Astrocyte of the cerebellum (primary cell): ENCODE measurements around the gene OSBPL10.

Source experiments
- DNase-seq: peaks from one replicate; pipeline ENCODE4 v3.0.0-alpha.2; 2011; ENCODE audit warnings: low read depth
- H3K4me3 ChIP-seq: 2 replicates; pipeline ENCODE4 v1.5.1; 2011; ENCODE audit warnings: mild to moderate bottlenecking, low read depth, low read length, moderate library complexity
- CTCF ChIP-seq: IDR thresholded peaks from 2 replicates; pipeline ENCODE4 v1.5.1; 2012; ENCODE audit warnings: low read length, low read depth, moderate library complexity, mild to moderate bottlenecking; ENCODE audit errors: missing control alignments
- in situ Hi-C: cut with HindIII; loops from 2 replicates; pipeline ENCODE4 v1.10.0; 2017; ENCODE audit warnings: low sequenced_read_pairs

Gene OSBPL10

GRCh38 chr3:31882895-31883294 is 98.2 kb downstream of the OSBPL10 start:
- TF ChIP-seq CTCF = no peak
- no peak overlapping the region for H3K4me3 ChIP-seq
- in situ Hi-C loops = no loop called here
- no peak for DNase-seq

- in situ Hi-C loops = no loop called here
- no peak for TF ChIP-seq CTCF
- no peak overlapping the region for H3K4me3 ChIP-seq
- DNase-seq = no peak
Measured at GRCh38 chr3:31882431-31882830, 98.6 kb downstream of the OSBPL10 start.

GRCh38 chr3:31880482-31881078 is 100.5 kb downstream of the OSBPL10 start:
- TF ChIP-seq CTCF = no peak
- no peak overlapping the region for H3K4me3 ChIP-seq
- DNase-seq = no peak
- in situ Hi-C loops = no loop called here

- DNase-seq = no peak
- no peak for TF ChIP-seq CTCF
- in situ Hi-C loops = no loop called here
- no peak overlapping the region for H3K4me3 ChIP-seq
Measured at GRCh38 chr3:31880020-31880419, 101.0 kb downstream of the OSBPL10 start.

- H3K4me3 ChIP-seq = no peak overlapping the region
- TF ChIP-seq CTCF = no peak
- no peak for DNase-seq
- in situ Hi-C loops = no loop called here
Measured at GRCh38 chr3:31879365-31879764, 101.7 kb downstream of the OSBPL10 start.

GRCh38 chr3:31878231-31878838 is 102.7 kb downstream of the OSBPL10 start:
- no peak for DNase-seq
- in situ Hi-C loops = no loop called here

More at GRCh38 chr3:31878231-31878838, 102.7 kb downstream of the OSBPL10 start:
- TF ChIP-seq CTCF = no peak
- H3K4me3 ChIP-seq = no peak overlapping the region
